GM12878 (cell line): ENCODE measurements around the gene CLIC5.

Experiments
- NBN ChIP-seq: fragments of 450-650 bp; IDR thresholded peaks from 2 replicates; pipeline ENCODE4 v1.6.1; 2016
- SIN3A ChIP-seq: IDR thresholded peaks from 2 replicates; pipeline ENCODE4 v1.6.1; 2012; ENCODE audit warnings: low read depth, low read length, improper control_type of control experiment
- USF1 ChIP-seq: IDR thresholded peaks from 2 replicates; pipeline ENCODE4 v1.6.1; 2011; ENCODE audit warnings: borderline replicate concordance, low read depth, mild to moderate bottlenecking, moderate library complexity, mixed read lengths, low read length; ENCODE audit not compliant: insufficient read depth; ENCODE audit errors: extremely low read length
- TF ChIP-seq, protein P1 (sequence below): fragments of 450-650 bp; IDR thresholded peaks from 2 replicates; pipeline ENCODE4 v1.6.1; 2018; ENCODE audit warnings: borderline replicate concordance, mild to moderate bottlenecking; ENCODE audit not compliant: partially characterized antibody

GRCh38 chr6:45892196-45892595 is 123.5 kb downstream of the CLIC5 start:
- TF ChIP-seq SIN3A (no peak), NBN (no peak), USF1 (no peak)
- TF ChIP-seq, protein P1, sequence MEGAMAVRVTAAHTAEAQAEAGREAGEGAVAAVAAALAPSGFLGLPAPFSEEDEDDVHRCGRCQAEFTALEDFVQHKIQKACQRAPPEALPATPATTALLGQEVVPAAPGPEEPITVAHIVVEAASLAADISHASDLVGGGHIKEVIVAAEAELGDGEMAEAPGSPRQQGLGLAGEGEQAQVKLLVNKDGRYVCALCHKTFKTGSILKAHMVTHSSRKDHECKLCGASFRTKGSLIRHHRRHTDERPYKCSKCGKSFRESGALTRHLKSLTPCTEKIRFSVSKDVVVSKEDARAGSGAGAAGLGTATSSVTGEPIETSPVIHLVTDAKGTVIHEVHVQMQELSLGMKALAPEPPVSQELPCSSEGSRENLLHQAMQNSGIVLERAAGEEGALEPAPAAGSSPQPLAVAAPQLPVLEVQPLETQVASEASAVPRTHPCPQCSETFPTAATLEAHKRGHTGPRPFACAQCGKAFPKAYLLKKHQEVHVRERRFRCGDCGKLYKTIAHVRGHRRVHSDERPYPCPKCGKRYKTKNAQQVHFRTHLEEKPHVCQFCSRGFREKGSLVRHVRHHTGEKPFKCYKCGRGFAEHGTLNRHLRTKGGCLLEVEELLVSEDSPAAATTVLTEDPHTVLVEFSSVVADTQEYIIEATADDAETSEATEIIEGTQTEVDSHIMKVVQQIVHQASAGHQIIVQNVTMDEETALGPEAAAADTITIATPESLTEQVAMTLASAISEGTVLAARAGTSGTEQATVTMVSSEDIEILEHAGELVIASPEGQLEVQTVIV: no peak
